Activated T-cell treated with anti-CD3 and anti-CD28 coated beads for 24 hours (primary cell): ENCODE data around the gene FCAMR.

Source experiments
- DNase-seq: peaks from one replicate; pipeline ENCODE4 v3.0.0-alpha.2; 2020; ENCODE audit warnings: low read depth

Gene FCAMR

DNA sequence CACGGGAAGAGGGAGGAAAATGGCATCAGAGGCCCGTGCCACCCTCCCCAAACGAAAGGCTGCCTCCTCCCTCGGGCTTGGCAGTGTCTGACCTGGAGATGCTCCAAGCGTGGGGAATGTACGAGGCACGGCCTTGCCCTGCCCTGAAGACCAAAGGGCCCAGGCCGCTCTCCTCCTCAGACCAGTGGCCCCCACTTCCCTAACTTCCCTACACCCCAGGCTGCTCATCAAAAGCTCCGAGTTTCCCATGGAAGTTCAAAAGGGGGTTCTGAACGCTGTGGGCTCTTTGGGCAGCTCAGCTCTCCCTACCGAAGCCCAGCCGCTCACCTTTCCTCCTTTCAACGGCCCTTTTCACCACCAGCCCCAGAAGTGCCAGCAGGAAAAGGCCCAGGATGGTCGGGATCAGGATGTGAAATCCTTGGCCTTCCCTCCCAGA, 60.4 kb downstream of the FCAMR start:
- no peak for DNase-seq

DNA sequence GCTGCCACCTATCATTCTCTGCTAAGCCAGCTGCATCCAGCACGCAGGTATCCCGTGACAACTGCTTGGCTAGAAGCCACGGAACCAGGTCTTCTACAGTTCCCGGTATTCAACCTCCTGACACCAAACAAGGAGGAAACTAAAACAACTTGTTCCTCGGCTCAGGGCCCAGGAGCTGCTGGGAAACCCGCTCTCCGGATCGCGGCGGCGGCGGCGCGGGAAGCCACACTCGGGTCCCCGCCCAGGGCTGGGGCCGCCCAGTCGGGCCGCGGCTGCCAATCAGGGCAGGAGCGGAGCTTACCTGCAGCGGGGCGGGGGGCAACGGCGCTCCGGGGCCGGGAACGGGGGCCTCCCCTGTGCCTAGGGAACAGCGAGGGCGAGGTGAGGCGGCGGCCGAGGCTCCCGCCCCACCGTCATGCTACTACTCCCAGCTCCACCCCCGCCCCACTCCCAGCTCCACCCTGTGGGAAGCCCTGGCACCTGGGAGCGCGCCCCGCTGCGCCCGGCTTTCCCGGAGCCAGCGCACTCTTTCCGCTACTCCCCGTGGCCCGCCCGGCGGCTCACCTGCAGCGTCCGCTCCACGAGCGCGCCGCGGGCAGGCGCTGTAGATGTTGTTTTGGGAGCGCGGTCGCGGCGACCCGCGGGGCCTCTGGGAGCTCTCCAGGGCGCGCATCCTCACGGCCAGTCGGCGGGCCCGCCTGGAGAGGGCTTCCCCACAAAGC, 60.9 kb downstream of the FCAMR start:
- DNase-seq, result no peak

DNA sequence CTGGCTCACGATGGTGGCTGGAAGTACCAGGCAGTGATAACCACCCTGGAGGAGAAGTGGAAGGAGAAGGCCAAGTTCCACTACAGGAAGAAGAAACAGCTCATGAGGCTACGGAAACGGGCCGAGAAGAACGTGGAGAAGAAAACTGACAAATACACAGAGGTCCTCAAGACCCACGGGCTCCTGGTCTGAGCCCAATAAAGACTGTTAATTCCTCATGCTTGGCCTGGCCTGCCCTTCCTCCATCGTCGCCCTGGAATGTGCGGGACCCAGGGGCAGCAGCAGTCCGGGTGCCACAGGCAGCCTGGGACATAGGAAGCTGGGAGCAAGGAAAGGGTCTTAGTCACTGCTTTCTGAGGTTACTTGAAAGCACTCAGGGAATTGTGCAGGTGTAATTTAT, 62.2 kb downstream of the FCAMR start:
- DNase-seq, result no peak
